Hepatocyte (in vitro differentiated cells): ENCODE measurements around the gene IL17REL. TPM values are rescaled to one million over a fixed set of nuclear protein-coding genes. Genes with fewer than 3 reads are reported as not detected.
A peak's percentile ranks its signal among the peaks of the same experiment; 100 is the strongest.

Source experiments
- DNase-seq: peaks from one replicate; pipeline ENCODE4 v3.0.0-alpha.2; 2016; ENCODE audit warnings: low spot score
- H2AFZ ChIP-seq: fragments of 200-600 bp; sonication (generic); 2 replicates; pipeline ENCODE4 v1.6.0; 2016; ENCODE audit warnings: antibody characterized with exemption, mild to moderate bottlenecking
- H3K27ac ChIP-seq: fragments of 200-600 bp; sonication (generic); 2 replicates; pipeline ENCODE4 v1.5.1; 2016; ENCODE audit warnings: mild to moderate bottlenecking
- H3K27me3 ChIP-seq: fragments of 200-600 bp; sonication (generic); 2 replicates; pipeline ENCODE4 v1.6.1; 2016
- H3K36me3 ChIP-seq: fragments of 200-600 bp; sonication (generic); replicated peaks from 2 replicates; pipeline ENCODE4 v1.5.1; 2016; ENCODE audit warnings: low read depth; ENCODE audit not compliant: insufficient read depth
- H3K4me1 ChIP-seq: fragments of 200-600 bp; sonication (generic); 2 replicates; pipeline ENCODE4 v1.5.1; 2016; ENCODE audit warnings: mild to moderate bottlenecking, moderate library complexity; ENCODE audit not compliant: insufficient read depth
- H3K4me2 ChIP-seq: fragments of 200-600 bp; sonication (generic); 2 replicates; pipeline ENCODE4 v1.6.0; 2016
- H3K4me3 ChIP-seq: fragments of 200-600 bp; sonication (generic); 2 replicates; pipeline ENCODE4 v1.5.1; 2016; ENCODE audit warnings: mild to moderate bottlenecking
- H3K79me2 ChIP-seq: fragments of 200-600 bp; sonication (generic); 2 replicates; pipeline ENCODE4 v1.6.0; 2017; ENCODE audit warnings: mild to moderate bottlenecking
- H3K9me2 ChIP-seq: fragments of 200-600 bp; sonication (generic); replicated peaks from 2 replicates; pipeline ENCODE4 v1.6.0; 2017; ENCODE audit warnings: mild to moderate bottlenecking; ENCODE audit not compliant: insufficient read depth
- H3K9me3 ChIP-seq: fragments of 200-600 bp; sonication (generic); 2 replicates; pipeline ENCODE4 v1.5.1; 2016; ENCODE audit warnings: low read depth, mild to moderate bottlenecking
- H4K20me1 ChIP-seq: fragments of 200-600 bp; sonication (generic); 2 replicates; pipeline ENCODE4 v1.6.0; 2016; ENCODE audit warnings: mild to moderate bottlenecking; ENCODE audit not compliant: insufficient read depth, poor library complexity, severe bottlenecking
- CTCF ChIP-seq: fragments of 200-600 bp; sonication (generic); IDR thresholded peaks from 2 replicates; pipeline ENCODE4 v1.5.1; 2016; ENCODE audit warnings: antibody characterized with exemption, mild to moderate bottlenecking; ENCODE audit not compliant: poor library complexity
- EZH2 ChIP-seq: fragments of 200-600 bp; sonication (generic); IDR thresholded peaks from 2 replicates; pipeline ENCODE4 v1.6.1; 2016; ENCODE audit warnings: antibody characterized with exemption, mild to moderate bottlenecking, borderline replicate concordance
- EZH2phosphoT487 ChIP-seq: fragments of 200-600 bp; sonication (generic); IDR thresholded peaks from one replicate; pipeline ENCODE4 v1.6.1; 2018; ENCODE audit warnings: antibody characterized with exemption, mild to moderate bottlenecking, low read depth, moderate library complexity; ENCODE audit not compliant: unreplicated experiment, severe bottlenecking
- WGBS: methylation state at CpG from one replicate; pipeline ENCODE4 v1.1.6; 2016; ENCODE audit warnings: low lambda C conversion rate; ENCODE audit errors: missing lambda C conversion rate; 5-methylcytosine and 5-hydroxymethylcytosine counted together
- polyA plus RNA-seq: library from polyadenylated mRNA; unstranded; fragments of >200 nt; fragmentation: Nextera tagmentation; extraction: Ambion mirVana; gene quantifications from 2 replicates; pipeline ENCODE4 v1.2.1, GENCODE V29; 2016
- total RNA-seq: library from RNA; depleted of rRNA; stranded (reverse); fragments of >200 nt; gene quantifications from 2 replicates; pipeline ENCODE4 v1.2.3, GENCODE V29; 2014

The IL17REL gene
- total and polyA plus RNA-seq, 2 experiments from 2014 or later = not detected

GRCh38 chr22:50058061-50058905 is 45.7 kb upstream of the IL17REL start, which contains the start of gene TTLL8:
Gene TTLL8, minus strand, starts transcription at chr22:50058298.
- no peak for DNase-seq
- TF ChIP-seq CTCF (no peak), EZH2 (peak; percentile 5)
- peaks cover 18% of the 10 kb centered on the region for H3K4me1 ChIP-seq
- peak within 1 kb of the TSS; percentile 78 for H3K27ac ChIP-seq
- H2AFZ ChIP-seq = peak within 1 kb of the TSS; percentile 60
- no peaks in the 10 kb centered on the region for H3K9me2 ChIP-seq
- peak within 1 kb of the TSS; percentile 73 for H3K4me2 ChIP-seq
- no peaks in the 10 kb centered on the region for H3K79me2 ChIP-seq
- H3K36me3 ChIP-seq = no peaks in the 10 kb centered on the region
- H4K20me1 ChIP-seq = no peaks in the 10 kb centered on the region
- peaks cover 17% of the 10 kb centered on the region for H3K27me3 ChIP-seq
- 5% methylated on average over 10 of the region's 102 CpGs for WGBS
- H3K9me3 ChIP-seq = no peaks in the 10 kb centered on the region
- H3K4me3 ChIP-seq = no peak within 1 kb of the TSS

- TF ChIP-seq EZH2 (no peak), CTCF (no peak), EZH2phosphoT487 (no peak)
These were observed 44.9 kb upstream of the IL17REL start for GRCh38 chr22:50057278-50058060.

GRCh38 chr22:50056214-50056972 is 43.8 kb upstream of the IL17REL start:
- H3K27ac ChIP-seq = no peak overlapping the region
- no peaks in the 10 kb centered on the region for H4K20me1 ChIP-seq
- WGBS = 90% methylated on average over 34 of the region's 34 CpGs
- no peaks in the 10 kb centered on the region for H3K9me3 ChIP-seq
- no peak for TF ChIP-seq CTCF
- no peak for TF ChIP-seq EZH2
- no peak for TF ChIP-seq EZH2phosphoT487
- H3K79me2 ChIP-seq = no peaks in the 10 kb centered on the region
- peaks cover 18% of the 10 kb centered on the region for H3K4me1 ChIP-seq
- no peak overlapping the region for H2AFZ ChIP-seq
- H3K27me3 ChIP-seq = peaks cover 17% of the 10 kb centered on the region
- DNase-seq = no peak
- H3K4me2 ChIP-seq = no peak overlapping the region
- no peak overlapping the region for H3K4me3 ChIP-seq
- no peaks in the 10 kb centered on the region for H3K36me3 ChIP-seq
- no peaks in the 10 kb centered on the region for H3K9me2 ChIP-seq

More at GRCh38 chr22:50057278-50058060, 44.9 kb upstream of the IL17REL start:
- Histone ChIP-seq H4K20me1 (no peaks in the 10 kb centered on the region), H2AFZ (no peak overlapping the region), H3K9me2 (no peaks in the 10 kb centered on the region), H3K79me2 (no peaks in the 10 kb centered on the region), H3K4me2 (no peak overlapping the region), H3K27me3 (peaks cover 17% of the 10 kb centered on the region), H3K9me3 (no peaks in the 10 kb centered on the region), H3K27ac (no peak overlapping the region), H3K36me3 (no peaks in the 10 kb centered on the region), H3K4me3 (no peak overlapping the region), H3K4me1 (peaks cover 18% of the 10 kb centered on the region)
- DNase-seq = no peak
- 95% methylated on average over 5 of the region's 14 CpGs for WGBS
